GM20000 (cell line): ENCODE data around the gene CRIM1.

ENCODE experiments used
- DNase-seq: peaks from one replicate; pipeline ENCODE4 v3.0.0; 2012; ENCODE audit warnings: low spot score
- CTCF ChIP-seq: IDR thresholded peaks from 2 replicates; pipeline ENCODE4 v1.5.1; 2012; ENCODE audit warnings: mild to moderate bottlenecking, control low read depth; ENCODE audit errors: extremely low read depth, missing control alignments

CRIM1 gene

GRCh38 chr2:36544638-36545338 is 189.2 kb downstream of the CRIM1 start:
- no peak for DNase-seq

GRCh38 chr2:36545871-36546416 is 190.4 kb downstream of the CRIM1 start:
- TF ChIP-seq CTCF = no peak
- no peak for DNase-seq

More at GRCh38 chr2:36544638-36545338, 189.2 kb downstream of the CRIM1 start:
- no peak for TF ChIP-seq CTCF

DNA sequence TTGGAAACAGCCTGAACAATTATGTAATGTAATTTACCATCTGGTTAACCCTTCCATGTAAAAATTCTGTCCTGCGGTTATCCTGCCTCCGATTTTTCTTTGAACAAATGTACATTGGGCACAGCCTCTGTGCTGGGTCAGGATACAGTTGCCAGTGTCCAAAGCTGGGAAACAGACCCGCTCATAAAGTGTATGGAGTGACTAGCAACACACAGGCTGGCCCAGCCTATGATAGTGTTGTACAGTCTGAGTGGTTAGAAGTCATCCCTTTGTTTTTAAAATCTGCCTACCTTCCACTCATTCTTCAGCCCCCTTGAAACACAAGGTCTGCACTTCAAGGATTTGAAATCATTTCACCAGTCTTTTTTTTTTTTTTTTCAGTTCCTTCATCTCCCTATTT is 192.3 kb downstream of the CRIM1 start:
- no peak for TF ChIP-seq CTCF
- DNase-seq = no peak

DNA sequence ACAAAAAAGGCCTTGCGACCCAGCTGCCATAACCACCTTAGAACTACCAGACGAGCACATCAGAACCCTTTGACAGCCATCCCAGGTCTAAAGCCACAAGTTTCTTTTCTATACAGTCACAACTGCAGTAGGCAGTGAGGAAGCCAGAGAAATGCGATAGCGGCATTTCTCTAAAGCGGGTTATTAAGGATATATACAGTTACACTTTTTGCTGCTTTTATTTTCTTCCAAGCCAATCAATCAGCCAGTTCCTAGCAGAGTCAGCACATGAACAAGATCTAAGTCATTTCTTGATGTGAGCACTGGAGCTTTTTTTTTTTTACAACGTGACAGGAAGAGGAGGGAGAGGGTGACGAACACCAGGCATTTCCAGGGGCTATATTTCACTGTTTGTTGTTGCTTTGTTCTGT is 193.6 kb downstream of the CRIM1 start:
- no peak for DNase-seq
- no peak for TF ChIP-seq CTCF

DNA sequence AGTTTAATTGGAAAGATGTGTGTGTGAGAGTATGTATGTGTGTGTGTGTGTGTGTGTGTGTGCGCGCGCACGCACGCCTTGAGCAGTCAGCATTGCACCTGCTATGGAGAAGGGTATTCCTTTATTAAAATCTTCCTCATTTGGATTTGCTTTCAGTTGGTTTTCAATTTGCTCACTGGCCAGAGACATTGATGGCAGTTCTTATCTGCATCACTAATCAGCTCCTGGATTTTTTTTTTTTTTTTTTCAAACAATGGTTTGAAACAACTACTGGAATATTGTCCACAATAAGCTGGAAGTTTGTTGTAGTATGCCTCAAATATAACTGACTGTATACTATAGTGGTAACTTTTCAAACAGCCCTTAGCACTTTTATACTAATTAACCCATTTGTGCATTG is 194.4 kb downstream of the CRIM1 start:
- no peak for DNase-seq

DNA sequence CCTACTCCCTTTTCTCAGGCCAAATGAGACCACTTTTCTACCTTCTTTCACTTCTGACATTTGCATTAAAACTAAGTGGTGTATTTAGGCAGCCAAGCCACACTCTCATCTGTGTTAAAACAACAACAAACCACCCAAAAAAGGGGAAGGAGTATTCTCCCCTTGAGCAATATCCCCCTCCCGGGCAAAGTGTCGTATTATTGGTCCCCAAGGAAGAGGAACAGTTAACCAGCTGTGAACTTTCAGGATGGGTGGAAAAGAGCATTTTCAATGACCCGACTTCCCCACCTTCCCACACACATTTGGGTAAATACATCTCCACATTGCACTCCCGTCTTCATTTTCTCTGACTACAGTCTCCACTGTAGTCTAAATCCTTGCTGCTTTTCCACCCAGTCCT is 198.1 kb downstream of the CRIM1 start:
- TF ChIP-seq CTCF = no peak
- no peak for DNase-seq

More for the DNA sequence above, 194.4 kb downstream of the CRIM1 start:
- TF ChIP-seq CTCF = no peak

DNA sequence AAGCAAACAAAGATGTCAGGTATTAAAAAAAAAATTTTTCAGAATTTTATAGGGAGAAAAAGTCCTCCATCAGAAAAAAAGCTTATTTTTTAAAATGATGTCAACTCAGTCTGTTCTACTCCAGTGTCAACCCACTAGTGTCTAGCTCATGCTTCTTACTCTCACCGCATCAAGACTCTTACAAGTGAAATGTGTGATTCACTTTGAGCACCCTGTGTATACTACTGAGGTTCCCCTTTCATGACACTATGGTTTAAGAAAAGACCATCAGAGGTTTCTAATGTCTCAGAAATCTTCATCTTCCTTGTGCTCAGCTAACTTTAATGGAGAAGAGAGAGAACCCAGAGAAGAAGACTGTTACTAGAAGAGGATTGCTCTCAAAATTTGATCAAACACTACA is 199.0 kb downstream of the CRIM1 start:
- DNase-seq = no peak
- no peak for TF ChIP-seq CTCF
